ENCODE results near the gene ELOB.

The ELOB gene

GRCh38 chr16:2767140-2767731 is 9.8 kb downstream of the ELOB start:
- no peak for DNase-seq (ENCODE audit: low spot score)

- no peak for DNase-seq (ENCODE audit: low spot score)
Observed at GRCh38 chr16:2766430-2767139, 10.5 kb downstream of the ELOB start.

GRCh38 chr16:2765462-2766404 is 11.3 kb downstream of the ELOB start:
- no peak for DNase-seq (ENCODE audit: low spot score)

DNA sequence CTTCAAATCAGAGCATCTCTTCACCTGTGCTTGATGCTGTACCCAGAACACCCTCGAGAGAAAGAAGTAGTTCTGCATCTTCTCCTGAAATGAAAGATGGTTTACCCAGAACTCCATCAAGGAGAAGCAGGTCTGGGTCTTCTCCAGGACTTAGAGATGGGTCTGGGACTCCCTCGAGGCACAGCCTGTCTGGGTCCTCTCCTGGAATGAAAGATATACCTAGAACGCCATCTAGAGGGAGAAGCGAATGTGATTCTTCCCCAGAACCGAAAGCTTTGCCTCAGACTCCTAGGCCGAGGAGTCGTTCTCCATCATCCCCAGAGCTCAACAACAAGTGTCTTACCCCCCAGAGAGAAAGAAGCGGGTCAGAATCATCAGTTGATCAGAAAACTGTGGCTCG is 12.4 kb downstream of the ELOB start:
- DNase-seq (ENCODE audit: low spot score) = no peak

DNA sequence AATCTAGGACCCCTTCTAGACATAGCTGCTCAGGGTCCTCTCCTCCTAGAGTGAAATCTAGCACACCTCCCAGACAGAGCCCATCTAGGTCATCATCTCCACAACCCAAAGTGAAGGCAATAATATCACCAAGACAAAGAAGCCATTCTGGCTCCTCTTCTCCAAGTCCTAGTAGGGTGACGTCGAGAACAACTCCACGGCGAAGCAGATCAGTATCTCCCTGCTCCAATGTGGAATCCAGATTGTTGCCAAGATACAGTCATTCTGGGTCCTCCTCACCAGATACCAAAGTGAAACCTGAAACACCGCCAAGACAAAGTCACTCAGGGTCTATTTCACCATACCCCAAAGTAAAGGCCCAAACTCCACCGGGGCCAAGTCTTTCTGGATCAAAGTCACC is 13.9 kb downstream of the ELOB start:
- no peak for DNase-seq (ENCODE audit: low spot score)

DNA sequence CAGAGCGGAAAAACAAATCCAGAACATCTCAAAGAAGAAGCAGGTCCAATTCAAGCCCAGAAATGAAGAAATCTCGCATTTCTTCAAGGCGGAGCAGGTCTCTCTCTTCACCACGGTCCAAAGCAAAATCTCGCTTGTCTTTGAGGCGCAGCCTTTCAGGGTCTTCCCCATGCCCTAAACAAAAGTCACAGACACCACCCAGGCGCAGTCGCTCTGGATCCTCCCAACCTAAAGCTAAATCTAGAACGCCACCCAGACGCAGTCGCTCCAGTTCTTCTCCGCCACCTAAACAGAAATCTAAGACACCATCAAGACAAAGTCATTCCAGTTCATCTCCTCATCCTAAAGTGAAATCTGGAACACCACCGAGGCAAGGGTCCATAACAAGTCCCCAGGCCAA is 14.4 kb downstream of the ELOB start:
- DNase-seq (ENCODE audit: low spot score) = no peak

GRCh38 chr16:2761886-2762583 is 15.0 kb downstream of the ELOB start:
- DNase-seq (ENCODE audit: low spot score) = no peak

DNA sequence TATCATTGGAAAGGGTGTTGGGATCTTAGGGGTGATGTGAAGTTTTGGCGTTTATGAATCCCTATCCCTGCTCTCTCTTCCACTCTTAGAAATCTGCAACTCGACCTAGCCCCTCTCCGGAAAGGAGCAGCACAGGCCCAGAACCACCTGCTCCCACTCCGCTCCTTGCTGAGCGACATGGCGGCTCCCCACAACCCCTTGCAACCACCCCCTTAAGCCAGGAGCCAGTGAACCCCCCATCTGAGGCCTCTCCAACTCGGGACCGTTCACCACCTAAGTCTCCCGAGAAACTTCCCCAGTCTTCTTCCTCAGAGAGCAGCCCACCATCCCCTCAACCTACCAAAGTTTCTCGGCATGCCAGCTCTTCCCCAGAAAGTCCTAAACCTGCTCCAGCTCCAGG is 15.6 kb downstream of the ELOB start:
- DNase-seq (ENCODE audit: low spot score) = no peak

- DNase-seq (ENCODE audit: low spot score) = no peak
Observed at GRCh38 chr16:2757344-2757743, 19.7 kb downstream of the ELOB start.

DNA sequence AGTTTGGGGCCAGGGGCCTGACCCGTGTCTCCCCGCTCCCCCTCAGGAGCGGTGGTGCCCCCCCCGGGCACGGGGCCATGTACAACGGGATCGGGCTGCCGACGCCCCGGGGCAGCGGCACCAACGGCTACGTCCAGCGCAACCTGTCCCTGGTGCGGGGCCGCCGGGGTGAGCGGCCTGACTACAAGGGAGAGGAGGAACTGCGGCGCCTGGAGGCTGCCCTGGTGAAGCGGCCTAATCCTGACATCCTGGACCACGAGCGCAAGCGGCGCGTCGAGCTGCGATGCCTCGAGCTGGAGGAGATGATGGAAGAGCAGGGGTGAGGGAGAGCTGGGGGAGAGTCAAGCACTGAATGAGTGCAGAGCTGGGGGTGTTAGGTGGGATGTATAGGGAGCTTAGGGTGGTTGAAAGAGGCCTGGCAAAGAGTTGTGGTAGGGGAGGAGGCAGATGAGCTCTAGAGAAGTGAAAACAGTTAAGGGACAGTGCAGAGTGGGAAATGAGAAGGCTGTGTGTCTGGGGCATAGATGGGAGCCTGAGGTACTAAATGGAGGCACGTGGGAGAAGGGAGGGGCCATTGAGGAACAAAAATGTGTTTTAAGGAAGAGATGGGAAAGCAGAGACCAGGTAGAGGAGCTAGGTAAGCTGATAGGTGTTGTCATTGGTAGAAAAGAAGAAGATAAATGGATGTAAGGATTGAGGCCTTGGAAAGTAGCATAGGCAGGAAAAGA is 20.6 kb downstream of the ELOB start:
- no peak for DNase-seq (ENCODE audit: low spot score)

- no peak for DNase-seq (ENCODE audit: low spot score)
Observed at GRCh38 chr16:2755158-2755557, 21.9 kb downstream of the ELOB start.

GRCh38 chr16:2753733-2754020 is 23.4 kb downstream of the ELOB start:
- no peak for DNase-seq (ENCODE audit: low spot score)

DNA sequence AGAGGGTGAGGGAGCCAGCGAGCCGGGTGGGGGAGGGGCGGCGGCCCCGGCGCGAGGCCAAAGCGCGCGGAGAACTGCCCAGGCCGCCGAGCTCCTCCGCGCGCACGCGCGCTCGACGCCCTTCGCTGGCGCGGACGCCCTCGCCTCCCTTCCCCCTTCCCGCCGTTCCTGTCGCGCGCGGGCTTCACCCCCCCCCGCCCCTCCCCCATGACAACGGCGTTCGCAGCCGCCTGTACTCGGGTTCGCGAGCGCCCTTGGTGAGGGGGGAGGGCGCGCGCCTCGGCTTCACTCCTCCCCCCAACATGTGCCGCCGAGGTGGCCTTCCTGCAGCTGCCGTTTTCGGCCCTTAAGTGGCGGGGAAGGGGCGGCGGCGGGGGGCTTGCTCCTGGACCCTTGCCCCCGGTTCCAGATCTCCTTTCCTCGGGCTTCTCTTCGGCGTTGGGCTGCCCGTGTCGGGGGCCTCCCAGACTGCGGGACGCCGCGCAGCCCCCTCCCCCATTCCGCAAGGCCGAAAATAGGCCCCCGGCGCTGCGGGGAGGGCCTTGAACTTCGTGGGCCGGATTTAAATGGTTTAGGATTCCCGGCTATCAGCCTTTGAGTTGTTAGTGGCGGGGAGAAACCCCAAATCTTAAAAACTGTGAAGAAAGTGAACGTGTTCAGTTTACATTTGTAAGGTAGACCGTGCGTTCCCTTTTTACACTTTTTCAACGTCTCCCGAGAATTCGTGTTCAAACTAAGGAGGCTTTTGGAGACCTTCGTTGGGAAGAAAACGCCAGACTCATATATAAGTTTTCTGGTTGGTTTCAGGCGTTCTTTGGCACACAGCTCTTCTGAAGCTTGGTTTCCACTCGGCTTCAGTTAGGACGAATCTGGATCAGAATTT is 24.0 kb downstream of the ELOB start:
- no peak for DNase-seq (ENCODE audit: low spot score)

GRCh38 chr16:2752035-2752849 is 24.8 kb downstream of the ELOB start, which contains the start of gene SRRM2:
SRRM2 (plus strand) TSS chr16:2752638; CDS start chr16:2756365, 3,727 bp downstream.
- peak; percentile 99 for DNase-seq (ENCODE audit: low spot score)

DNA sequence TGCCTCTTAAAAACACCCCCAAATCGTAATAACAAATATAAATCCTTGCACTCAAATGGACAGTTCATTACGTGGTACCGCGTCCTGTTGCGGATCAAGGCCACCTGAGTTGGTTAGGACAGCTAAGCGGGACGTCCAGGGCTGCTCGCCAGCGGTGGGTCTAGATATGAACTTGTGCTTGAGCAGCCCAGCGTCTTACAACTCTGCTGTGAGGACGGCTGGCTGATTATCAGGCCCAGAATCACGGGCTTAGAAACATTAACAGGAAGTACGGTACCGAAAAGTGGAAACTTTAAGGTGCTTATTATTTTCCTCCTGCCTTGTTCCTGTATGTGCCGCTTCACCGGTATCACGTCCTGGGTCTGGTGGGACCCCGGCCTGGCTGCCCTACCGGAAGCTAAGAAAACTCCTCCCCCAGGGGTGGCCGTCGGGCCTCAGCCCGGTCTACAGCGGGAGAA is 25.5 kb downstream of the ELOB start:
- DNase-seq (ENCODE audit: low spot score) = no peak

GRCh38 chr16:2749936-2750335 is 27.1 kb downstream of the ELOB start:
- no peak for DNase-seq (ENCODE audit: low spot score)

DNA sequence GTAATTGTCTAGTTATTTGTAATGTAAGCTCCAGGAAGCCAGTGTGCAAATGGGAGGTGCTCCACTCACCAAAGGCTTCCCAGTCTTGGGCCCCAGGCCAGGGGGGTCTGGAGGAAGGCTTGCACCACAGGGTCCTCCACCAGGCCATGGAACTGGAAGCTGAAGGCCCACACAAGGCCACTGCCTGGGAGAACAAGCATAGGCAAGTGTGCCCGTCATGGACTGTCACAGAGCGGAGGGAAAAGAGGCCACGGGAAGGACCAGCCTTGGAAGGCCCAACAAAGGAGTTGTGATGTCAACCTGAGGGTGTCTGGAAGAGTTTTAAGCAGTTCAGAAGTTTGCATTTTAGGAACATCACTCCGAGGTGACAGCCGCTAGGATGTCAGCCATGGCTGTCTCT is 27.6 kb downstream of the ELOB start:
- no peak for DNase-seq (ENCODE audit: low spot score)

DNA sequence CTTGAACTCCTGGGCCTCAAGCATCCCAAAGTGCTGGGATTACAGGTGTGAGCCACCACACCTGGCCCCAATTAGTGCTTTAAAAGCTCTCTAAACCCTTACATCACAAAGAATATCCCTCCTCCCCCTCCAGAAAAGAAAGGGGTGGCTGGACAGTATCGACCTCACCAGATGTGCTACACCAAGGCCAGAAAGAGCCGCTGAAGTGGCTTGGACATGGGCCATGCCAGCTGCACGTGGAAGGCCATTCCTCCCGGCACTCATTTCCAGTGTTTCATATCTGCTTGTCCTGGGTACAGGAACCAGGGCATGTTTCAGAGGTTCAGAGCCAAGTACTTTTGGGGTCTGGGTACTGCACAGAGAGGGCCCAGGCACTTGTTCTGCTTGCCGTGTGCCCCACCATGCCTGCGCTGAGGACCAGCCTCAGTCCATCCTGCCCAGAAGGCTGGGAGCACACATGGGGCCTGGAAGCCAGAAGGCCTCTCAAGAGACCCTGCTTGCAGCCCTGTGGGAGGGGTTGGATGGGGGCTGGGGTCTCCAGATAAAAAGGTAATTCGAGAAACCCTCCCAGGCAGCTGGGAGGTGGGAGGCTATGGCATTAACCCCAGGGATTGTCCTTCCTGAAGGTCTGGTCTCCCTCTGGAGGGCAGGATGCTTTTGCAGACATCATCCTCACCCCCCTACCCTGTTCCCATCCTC is 28.2 kb downstream of the ELOB start:
- no peak for DNase-seq (ENCODE audit: low spot score)

DNA sequence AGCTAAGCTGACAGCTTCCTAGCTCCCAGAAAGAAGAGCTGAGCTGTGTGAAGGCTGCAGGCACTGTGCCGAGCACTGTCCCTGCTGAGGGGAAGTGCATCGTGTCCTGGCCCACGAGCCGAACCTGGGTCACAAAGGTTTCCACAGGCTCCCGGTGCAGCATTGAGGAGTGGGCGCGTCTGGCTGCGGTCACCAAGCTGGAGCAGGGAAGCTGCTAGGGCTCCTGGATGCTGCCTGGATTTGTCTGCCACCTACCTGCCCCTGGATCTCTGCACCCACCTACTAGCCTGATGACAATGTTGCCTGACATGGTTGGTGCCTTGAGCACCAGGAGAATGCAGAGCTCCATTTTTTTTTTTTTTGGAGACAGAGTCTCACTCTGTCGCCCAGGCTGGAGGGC is 31.1 kb downstream of the ELOB start:
- DNase-seq (ENCODE audit: low spot score) = no peak

All from left forelimb (tissue), 1 donor.